ENCODE data around the gene BUD13.
A peak's percentile ranks its signal among the peaks of the same experiment; 100 is the strongest.
"Not testable (repeated sequence)": the region's sequence is repeated elsewhere in the genome, so short reads cannot be mapped to it uniquely, and the experiment has no call there.

BUD13 gene

DNA sequence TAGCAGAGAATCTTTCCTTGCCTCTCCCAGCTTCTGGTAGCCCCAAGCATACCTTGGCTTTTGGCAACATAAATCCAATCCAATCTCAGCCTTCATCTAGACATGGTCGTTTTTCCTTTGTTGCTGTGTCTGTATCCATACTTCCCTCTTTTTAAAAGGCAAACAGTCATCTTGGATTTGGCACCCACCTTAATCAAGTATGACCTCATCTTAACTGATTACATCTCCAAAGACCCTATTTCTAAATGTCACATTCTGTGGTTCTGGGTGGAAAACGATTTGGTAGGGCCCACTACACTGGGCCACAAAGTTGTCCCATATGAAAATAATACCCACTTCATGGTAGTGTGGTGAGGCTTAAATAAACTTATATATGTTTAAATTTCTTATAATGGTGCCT is 852 bp downstream of the BUD13 start:
- peaks cover 35% of the 10 kb centered on the region for H3K4me1 Mint-ChIP-seq
- TF ChIP-seq, protein P1, sequence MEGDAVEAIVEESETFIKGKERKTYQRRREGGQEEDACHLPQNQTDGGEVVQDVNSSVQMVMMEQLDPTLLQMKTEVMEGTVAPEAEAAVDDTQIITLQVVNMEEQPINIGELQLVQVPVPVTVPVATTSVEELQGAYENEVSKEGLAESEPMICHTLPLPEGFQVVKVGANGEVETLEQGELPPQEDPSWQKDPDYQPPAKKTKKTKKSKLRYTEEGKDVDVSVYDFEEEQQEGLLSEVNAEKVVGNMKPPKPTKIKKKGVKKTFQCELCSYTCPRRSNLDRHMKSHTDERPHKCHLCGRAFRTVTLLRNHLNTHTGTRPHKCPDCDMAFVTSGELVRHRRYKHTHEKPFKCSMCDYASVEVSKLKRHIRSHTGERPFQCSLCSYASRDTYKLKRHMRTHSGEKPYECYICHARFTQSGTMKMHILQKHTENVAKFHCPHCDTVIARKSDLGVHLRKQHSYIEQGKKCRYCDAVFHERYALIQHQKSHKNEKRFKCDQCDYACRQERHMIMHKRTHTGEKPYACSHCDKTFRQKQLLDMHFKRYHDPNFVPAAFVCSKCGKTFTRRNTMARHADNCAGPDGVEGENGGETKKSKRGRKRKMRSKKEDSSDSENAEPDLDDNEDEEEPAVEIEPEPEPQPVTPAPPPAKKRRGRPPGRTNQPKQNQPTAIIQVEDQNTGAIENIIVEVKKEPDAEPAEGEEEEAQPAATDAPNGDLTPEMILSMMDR (IDR thresholded peaks at IDR 0.05): no peak
- H3K27ac Mint-ChIP-seq: peak overlapping the region; percentile 83
- no peaks in the 10 kb centered on the region for H3K9me3 Mint-ChIP-seq
- H3K4me3 Mint-ChIP-seq: peak overlapping the region; percentile 93
- H3K27me3 Mint-ChIP-seq (ENCODE audit: low read depth, poor library complexity): no peaks in the 10 kb centered on the region
- DNase-seq: no peak
- peaks cover 31% of the 10 kb centered on the region for H3K36me3 Mint-ChIP-seq (ENCODE audit: low read depth)

DNA sequence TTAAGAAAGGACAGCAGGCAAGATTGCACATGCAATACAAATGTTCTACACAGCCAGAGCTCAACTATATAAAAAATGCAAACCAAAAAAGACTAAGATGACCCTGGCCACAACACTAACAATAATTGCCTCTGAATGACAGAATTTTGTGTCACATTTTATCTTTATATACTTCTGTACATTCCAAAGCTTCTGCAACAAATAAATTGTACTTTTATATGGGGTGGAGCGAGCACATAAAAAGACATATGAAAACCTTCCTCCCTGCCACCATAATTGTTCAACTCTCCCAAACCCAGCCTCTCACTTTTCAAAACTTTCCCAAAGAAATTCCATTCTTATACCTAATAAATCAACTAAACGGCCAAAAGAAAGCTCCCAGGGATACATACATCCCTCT is 10.7 kb downstream of the BUD13 start:
- H3K9me3 Mint-ChIP-seq: no peaks in the 10 kb centered on the region
- no peak for DNase-seq
- H3K27ac Mint-ChIP-seq: no peak overlapping the region
- TF ChIP-seq, protein P1 (IDR thresholded peaks at IDR 0.05): no peak
- H3K36me3 Mint-ChIP-seq (ENCODE audit: low read depth): peaks cover 47% of the 10 kb centered on the region
- no peak overlapping the region for H3K4me3 Mint-ChIP-seq
- no peaks in the 10 kb centered on the region for H3K4me1 Mint-ChIP-seq
- H3K27me3 Mint-ChIP-seq (ENCODE audit: low read depth, poor library complexity): no peaks in the 10 kb centered on the region

DNA sequence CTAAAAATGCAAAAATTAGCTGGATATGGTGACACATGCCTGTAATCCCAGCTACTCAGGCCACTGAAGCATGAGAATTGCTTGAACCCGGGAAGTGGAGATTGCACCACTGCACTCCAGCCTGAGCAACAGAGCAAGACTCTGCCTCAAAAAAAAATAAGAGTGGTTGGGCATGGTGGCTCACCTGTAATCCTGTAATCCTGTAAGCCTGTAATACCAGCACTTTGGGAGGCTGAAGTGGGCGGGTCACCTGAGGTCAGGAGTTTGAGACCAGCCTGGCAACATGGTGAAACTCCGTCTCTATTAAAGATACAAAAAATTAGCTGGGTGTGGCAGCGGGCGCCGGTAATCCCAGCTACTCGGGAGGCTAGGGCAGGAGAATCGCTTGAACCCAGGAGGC is 16.7 kb downstream of the BUD13 start:
- H3K4me1 Mint-ChIP-seq; H3K9me3 Mint-ChIP-seq; H3K27ac Mint-ChIP-seq; DNase-seq; H3K27me3 Mint-ChIP-seq (ENCODE audit: low read depth, poor library complexity); H3K4me3 Mint-ChIP-seq: not testable (repeated sequence)
- H3K36me3 Mint-ChIP-seq (ENCODE audit: low read depth): peaks cover 59% of the 10 kb centered on the region

DNA sequence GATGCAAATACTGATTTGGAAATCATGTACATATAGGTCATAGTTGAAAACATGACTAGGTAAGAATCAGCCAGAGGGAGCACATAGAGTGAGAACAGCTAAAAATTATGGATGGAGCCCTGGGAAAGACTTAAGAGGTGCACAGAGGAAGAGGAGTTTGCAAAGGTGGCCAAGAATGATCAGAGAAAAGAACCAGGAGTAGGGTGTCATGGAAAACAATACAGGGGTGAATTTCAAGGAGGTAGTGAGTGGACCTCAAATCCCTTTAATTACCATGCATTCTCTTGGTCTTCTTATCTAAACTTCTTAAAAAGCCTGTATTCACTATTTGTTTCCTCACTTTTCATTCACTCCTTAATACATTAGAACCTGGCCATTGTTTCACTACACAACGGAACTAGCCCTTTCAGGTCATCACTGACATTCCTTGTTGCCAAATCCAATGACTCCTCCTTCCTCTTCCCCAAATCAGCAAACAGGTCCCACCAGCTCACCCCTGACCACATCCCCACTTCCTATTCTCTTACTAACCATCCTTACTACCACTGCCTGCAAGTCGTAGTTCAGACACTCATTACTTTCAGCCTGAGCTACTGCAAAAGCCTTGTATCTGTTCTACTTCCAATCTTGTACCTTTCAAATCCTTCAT is 22.6 kb downstream of the BUD13 start:
- Mint-ChIP-seq H3K4me3 (no peak overlapping the region), H3K4me1 (no peaks in the 10 kb centered on the region), H3K27ac (no peak overlapping the region), H3K36me3 (ENCODE audit: low read depth) (peaks cover 42% of the 10 kb centered on the region), H3K9me3 (no peaks in the 10 kb centered on the region), H3K27me3 (ENCODE audit: low read depth, poor library complexity) (no peaks in the 10 kb centered on the region)
- TF ChIP-seq, protein P1 (IDR thresholded peaks at IDR 0.05): no peak
- DNase-seq: no peak

DNA sequence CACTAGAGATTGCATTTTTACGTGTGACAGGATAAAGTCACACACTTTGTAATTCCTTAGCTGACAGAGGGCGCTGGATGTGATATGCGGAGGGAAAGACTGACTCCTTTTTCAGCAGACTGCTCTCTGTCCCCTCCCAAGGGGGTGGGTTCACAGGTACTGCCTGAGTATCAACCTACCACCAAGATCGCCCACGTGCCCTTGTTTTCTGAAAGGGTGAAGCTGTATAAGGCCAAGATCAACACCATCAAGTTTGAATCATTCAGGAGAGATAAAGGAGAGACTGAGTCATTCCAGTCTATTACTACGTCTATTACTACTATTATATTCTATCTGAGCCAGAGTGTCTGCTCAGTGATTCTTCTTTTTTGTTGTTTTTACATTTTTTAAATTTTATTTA is 30.7 kb downstream of the BUD13 start:
- no peaks in the 10 kb centered on the region for H3K27me3 Mint-ChIP-seq (ENCODE audit: low read depth, poor library complexity)
- no peaks in the 10 kb centered on the region for H3K9me3 Mint-ChIP-seq
- H3K36me3 Mint-ChIP-seq (ENCODE audit: low read depth): peaks cover 13% of the 10 kb centered on the region
- DNase-seq: no peak
- no peak overlapping the region for H3K27ac Mint-ChIP-seq
- TF ChIP-seq, protein P1 (IDR thresholded peaks at IDR 0.05): no peak
- no peak overlapping the region for H3K4me3 Mint-ChIP-seq
- peaks cover 29% of the 10 kb centered on the region for H3K4me1 Mint-ChIP-seq

DNA sequence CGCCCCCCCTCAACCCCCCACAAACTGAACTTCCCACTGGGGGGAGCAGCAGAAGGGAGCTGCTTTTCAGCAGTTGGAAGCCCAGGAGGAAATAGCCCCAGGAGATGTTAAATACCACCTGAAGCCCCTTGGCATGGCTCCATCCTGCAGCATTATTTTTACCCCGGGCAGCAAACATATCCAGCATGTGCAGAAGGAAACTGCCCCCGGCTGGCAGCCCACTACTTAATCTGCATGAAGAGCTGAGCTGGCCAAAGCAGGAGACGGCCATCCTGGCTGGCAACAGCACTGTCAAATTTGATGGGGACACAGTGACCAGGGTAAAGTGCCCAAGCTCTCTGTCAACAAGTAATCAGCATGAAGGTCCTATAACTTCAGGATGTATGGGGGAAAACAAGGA is 32.0 kb downstream of the BUD13 start:
- H3K27me3 Mint-ChIP-seq (ENCODE audit: low read depth, poor library complexity): peaks cover 2% of the 10 kb centered on the region
- peaks cover 8% of the 10 kb centered on the region for H3K36me3 Mint-ChIP-seq (ENCODE audit: low read depth)
- TF ChIP-seq, protein P1 (IDR thresholded peaks at IDR 0.05): no peak
- H3K9me3 Mint-ChIP-seq: no peaks in the 10 kb centered on the region
- H3K4me3 Mint-ChIP-seq: no peak overlapping the region
- peaks cover 29% of the 10 kb centered on the region for H3K4me1 Mint-ChIP-seq
- no peak overlapping the region for H3K27ac Mint-ChIP-seq
- DNase-seq: no peak
